Stromal cell of bone marrow (primary cell): ENCODE results near the gene DHODH.
"Not testable (repeated sequence)": the region's sequence is repeated elsewhere in the genome, so short reads cannot be mapped to it uniquely, and the experiment has no call there.

Experiments used
- DNase-seq: peaks from one replicate; pipeline ENCODE4 v3.0.0-alpha.2; 2012; ENCODE audit warnings: low read depth

Gene DHODH

GRCh38 chr16:72008424-72009216 is at the start of gene DHODH:
TSS of gene DHODH (plus strand) at chr16:72008744. CDS start at chr16:72008765, 21 bp downstream.
- peak; percentile 97 for DNase-seq

DNA sequence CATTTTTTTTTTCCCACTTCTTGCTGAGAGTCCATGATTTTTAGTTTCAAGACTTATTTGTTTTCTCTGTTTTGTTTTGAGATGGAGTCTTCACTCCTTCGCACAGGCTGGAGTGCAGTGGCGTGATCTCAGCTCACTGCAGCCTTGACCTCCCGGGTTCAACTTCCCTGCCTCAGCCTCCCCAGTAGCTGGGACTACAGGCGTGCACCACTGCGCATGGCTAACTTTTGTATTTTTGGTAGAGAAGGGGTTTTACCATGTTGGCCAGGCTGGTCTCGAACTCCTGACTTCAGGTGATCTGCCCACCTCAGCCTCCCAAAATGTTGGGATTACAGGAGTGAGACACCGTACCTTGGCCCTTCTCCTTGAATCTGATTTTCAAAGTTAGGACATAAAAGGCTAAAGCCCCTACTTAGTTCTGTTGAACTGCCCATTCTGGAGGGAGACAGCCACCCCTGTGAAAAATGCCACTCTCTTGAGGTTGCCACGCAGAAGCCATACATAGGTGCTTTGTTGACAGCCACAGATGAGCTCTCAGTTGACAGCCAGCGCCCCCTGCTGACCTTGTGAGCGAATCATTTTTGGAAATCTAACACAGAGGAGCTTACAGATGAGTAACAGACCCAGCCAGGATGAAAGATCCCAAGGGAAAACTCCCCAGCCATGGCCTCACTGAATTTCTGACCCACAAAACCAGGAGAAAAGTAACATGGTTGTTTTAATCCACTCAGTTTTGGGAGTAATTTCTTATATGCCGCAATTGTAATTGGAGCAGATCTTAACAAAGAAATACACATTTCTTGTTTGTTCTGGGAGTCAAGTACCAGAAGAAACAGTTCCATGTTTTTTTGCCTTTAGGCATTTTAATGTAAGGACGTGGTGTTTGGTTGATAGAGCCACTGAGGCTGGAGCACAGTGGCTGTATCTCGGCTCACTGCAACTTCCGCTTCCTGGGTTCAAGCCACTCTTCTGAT is 47.2 kb upstream of the DHODH start:
- DNase-seq: peak; percentile 87

DNA sequence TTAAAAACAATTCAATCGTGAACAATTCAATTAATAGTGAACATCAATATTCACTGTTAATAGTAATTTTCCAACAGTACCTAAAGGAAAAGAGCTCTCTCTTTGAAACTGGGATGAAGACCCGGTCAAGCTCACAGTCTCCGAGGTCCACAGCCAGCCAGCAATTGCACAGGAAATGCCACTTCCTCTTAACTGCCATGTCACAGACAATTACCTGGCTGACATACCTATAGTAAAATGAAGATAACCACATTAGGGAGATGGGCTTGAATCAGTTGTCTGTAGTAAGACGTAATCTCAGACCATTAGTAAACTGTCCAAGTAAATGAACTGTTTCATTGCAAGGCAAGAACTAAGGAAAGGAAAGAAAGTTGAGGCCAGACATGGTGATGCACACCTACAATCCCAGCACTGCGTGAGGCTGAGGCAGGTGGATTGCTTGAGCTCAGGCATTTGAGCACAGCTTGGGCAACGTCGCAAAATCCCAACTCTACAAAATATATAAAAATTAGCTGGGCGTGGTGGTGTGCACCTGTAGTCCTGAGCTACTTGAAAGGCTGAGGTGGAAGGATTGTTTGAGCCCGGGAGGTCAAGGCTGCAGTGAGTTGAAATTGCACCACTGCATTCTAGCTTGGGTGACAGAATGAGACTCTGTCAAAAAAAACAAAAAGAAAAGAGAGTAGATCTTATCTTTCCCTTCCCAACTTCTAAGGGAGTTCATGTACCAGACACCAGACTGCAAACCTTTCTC is 45.2 kb upstream of the DHODH start:
- no peak for DNase-seq

- DNase-seq: no peak
Measured at GRCh38 chr16:71965223-71965622, 43.3 kb upstream of the DHODH start.

DNA sequence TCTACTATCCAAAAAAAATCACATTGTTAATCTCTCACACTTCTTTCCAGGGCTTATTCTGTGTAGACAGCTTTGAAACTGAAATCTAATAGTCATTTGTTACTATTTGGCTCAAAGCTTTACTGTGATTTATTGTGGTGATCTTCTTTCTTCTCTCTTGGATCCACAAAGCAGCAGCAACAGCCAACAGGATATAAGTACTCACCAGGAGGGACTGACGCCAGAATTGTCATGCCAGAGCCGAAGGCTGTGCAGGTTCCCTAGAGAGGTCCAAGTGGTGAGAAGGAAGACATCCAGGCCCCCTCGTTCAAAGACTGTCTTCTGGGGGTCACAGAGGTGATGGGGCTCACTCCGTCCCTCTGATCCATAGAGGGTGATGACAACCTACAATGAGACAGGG is 41.6 kb upstream of the DHODH start:
- DNase-seq: no peak

DNA sequence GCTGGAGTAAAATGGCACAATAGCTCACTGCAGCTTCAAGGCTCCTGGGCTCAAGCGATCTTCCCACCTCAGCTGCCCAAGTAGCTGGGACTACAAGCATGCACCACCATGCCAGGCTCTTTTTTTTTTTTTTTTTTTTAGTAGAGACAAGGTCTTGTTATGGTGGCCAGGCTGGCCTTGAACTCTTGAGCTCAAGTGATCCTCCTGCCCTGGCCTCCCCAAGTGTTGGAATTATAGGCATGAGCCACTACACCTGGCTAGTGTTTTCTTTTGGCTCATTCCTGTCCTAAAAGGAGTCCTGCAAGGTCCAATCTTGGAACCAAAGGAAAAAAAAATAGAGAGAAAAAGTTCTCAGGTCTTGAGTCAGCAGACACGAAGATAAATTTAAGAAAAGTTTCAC is 39.2 kb upstream of the DHODH start:
- DNase-seq: no peak

DNA sequence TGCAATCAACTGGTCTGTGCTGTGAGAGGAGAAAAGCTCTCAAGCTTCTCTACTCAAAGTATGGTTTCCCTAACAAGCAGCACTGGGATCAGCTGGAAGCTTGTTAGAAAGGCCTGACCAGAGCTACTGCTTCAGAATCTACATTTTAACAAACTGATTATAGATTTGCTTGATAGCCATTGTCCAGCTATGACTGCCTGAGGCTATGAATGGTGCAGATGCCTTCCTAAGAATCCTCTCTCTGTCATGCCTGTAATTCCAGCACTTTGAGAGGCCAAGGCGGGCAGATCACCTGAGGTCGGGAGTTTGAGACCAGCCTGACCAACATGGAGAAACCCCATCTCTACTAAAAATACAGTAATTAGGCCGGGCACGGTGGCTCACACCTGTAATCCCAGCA is 37.0 kb upstream of the DHODH start:
- DNase-seq: no peak

DNA sequence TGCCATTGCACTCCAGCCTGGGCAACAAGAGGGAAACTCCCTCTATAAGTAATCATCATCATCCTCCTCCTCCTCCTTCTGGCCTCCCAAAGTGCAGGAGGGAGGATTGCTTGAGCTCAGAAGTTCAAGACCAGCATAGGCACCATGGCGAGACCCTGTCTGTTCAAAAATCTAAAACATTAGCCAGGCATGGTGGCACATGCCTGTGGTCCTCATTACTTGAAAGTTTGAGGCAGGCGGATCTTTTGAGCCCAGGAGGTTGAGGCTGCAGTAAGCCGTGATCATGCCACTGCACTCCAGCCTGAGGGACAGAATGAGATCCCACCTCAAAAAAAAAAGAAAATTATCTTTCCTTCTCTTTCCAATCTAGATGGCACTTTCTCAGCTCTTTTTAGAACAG is 36.2 kb upstream of the DHODH start:
- DNase-seq: no peak

DNA sequence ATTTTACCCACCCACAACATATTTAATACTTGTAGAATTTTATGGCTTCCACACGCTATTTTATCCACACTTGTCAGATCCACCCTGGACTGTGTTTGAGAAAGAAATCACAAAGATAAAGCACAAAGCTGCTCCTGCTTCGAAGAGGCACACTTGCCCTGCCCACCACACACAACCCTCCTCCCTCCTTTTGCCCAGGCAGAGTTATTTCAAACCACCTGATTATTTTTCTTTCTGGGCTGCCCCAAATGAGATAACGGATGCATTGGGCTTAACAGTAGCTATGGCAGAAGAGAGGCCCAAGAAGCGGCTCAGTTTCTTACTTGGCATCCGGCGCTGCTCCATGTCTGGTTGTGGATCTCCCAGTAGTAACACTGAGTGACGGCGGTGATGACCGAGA is 35.5 kb upstream of the DHODH start:
- DNase-seq: no peak

GRCh38 chr16:71974068-71974818 is 34.3 kb upstream of the DHODH start:
- no peak for DNase-seq

DNA sequence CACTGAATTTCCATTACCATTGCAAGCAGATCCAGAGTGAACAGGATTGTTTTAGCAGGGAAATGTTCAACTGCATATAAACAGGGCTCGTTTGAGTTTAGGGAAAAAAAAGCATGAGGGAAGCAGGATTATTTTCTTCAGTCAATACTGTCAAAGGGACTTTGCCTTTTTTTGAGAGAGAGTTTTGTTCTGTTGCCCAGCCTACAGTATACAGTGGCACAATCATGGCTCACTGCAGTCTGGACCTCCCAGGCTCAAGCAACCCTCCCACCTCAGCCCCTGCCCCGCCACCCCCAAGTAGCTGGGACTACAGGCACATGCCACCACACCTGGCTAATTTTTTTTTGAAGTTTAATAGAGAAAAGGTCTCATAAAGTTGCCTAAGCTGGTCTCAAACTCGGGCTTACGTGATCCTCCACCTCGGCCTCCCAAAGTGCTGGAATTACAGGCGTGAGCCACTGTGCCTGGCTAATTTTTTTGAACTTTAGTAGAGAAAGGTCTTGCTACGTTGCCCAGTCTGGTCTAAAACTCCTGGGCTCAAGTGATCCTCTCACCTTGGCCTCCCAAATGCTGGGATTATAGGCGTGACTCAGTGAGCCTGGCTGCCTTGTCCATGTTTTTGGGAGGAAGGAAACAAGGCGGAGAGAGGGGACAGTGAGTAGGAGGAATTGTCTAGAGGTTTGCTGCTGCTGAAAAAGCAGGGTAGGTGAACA is 23.1 kb upstream of the DHODH start:
- DNase-seq: no peak

DNA sequence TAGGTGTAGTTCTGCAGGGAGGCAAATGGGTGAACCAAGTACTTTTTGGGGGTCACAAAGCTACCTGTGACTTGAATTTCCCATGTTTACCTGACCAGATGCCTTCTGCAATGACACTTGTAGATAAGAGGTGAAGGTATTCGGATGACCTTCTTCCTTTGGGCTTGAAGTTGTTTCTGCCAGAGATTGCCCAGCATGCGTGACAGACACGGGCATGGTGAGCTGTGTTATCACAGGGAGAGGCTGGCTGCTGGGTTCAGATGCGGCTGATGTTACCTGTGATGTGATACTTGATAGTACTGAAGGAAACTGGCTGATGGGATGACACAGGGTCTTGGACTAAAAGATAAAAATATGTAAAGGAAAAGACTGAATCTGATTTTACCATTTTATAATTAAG is 22.4 kb upstream of the DHODH start:
- no peak for DNase-seq

- DNase-seq: no peak
Measured at GRCh38 chr16:71995038-71995437, 13.5 kb upstream of the DHODH start.

DNA sequence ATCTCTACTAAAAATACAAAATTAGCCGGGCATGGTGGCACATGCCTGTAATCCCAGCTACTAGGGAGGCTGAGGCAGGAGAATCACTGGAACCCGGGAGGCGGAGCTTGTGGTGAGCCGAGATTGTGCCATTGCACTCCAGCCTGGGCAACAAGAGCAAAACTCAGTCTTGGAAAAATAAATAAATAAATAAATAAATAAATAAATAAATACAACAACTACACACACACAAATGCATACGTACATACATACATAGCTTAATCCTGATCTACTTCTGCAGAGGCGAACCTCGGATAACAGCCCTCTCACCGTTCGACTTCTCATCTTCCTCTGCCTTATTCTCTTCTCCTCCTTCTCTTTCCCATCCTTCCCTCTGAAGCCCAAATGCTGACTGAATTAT is 11.0 kb upstream of the DHODH start:
- not testable (repeated sequence) for DNase-seq

DNA sequence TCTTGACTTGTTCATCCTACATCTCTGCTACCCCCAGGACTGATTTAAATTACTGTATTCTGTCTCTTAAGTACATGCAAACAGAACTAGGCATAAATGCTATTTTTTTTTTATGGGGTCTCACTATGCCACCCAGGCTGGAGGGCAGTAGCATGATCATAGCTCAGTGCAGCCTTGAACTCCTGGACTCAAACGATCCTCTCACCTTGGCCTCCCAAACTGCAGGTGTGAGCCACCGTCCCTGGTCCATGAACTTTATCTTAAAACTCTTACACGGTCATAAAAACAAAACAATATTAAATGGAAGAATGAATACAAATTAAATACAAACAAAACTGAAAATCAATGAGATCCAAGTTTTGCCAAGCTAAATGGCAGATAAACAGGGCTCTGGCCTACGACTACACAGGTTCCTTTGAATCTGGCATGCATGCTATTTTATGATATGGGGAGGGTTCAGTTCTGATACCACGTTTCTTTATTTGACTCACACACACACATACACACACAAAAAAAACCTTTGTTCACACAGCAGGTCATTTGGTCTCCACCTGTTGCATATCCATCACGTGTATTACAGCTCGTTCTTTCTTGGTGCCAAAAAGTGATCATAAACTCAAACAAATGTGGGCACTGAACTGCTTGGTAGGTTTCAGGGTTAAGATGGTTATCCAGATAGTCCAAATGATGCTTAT is 7.2 kb upstream of the DHODH start:
- no peak for DNase-seq

DNA sequence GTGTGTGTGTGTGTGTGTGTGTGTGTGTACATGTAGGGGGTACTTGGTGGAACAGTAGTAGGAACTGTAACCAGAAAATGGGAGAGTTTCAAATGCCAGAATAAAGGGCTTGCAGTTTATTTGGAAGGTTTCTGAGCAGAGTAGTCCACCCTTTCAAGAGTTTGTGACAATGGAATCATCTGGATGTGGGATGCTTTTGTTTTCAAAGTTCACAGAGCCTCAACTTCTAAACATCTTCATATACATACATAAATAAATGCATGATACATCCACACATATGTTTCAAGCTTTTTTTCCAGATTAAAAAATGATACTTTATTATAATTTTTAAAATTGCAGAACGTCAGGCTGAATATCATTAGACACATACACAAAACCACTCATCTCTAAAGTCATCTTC is 5.9 kb upstream of the DHODH start:
- no peak for DNase-seq

- DNase-seq: not testable (repeated sequence)
Measured at GRCh38 chr16:72008065-72008423, 500 bp upstream of the DHODH start.

- no peak for DNase-seq
Measured at GRCh38 chr16:72009779-72010178, 1.2 kb downstream of the DHODH start.

DNA sequence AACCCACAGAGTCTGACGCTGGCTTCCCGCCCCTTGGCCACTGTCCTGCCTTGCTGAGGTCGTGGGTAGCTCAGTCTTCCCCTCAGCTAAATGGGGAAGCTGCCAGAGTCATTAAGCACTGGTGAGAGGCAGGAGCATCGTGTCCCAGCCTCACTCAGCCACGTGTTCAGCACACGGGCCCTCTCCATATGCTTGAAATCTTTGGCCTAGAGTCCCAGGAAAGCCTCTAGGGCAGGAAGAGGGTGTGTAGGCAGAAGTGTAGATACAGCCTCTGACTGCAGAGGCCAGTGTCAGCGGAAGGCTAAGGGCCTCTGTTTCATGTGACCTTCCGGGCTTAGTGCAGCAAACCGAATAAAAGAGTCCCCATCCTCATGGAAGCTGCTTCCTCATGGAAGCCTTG is 4.1 kb downstream of the DHODH start:
- no peak for DNase-seq

DNA sequence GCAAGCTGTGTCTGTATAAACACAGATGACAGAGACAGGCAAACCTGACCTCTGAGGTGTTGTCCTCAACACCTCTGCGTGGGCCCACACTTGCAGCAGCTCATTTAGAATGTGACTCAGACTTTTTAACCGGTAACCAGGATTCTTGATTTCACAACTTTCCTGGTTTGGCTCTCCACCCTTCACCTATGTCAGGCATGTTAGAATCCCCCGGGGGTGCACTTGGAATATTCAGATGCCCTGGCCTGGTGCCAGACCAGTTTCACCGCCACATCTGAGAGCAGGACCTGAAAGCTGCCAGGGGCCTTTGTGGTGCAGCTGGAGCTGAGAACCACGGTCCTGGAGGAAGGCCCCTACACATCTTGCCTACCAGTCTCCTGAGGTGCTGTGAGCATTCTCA is 4.8 kb downstream of the DHODH start:
- no peak for DNase-seq
